ENCODE results near the gene HOXC9.

DNA sequence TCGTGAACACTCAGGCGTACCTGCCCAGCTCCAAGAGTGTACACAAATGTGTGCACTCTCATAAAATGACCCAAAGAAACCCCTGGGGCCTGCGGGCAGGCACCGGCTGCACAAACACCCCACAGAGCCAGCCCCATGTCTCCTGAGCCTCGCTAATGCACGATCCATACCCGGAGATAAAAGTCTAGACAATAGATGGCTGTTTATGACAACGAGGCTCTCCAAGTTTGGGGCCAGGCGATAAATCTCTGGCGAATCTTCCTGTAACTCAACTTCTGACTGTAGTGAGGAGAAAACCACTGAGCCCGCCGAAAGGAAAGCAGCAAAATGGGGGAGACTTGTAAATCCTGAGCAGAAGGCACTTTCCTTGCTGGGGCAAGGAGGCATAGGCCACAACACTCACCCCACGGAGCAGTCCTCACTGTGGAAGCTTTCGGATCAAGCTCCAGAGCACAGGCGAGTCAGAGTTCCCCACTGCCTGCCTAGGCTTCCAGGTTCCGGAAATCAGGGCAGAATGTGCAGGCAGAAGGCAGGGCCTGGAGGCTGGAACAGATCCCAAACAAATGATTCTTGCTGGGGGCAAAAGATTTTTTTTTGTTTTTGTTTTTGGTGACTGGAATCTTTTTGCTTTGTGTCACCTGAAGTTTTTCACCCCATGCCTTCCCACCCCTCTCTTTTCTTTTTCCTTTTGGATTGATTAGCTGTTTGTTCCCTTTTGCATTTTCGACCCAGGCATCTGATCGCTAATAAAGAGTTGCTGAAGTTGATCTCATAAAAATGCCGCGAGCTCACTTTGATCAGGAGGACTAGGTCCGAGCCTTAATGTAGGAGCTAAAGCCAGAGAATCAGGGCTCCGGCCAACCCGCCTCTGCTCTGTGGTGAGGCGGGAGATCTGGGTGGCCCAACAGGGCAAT lies 31.5 kb upstream of the HOXC9 start:
- TF ChIP-seq, protein P1, sequence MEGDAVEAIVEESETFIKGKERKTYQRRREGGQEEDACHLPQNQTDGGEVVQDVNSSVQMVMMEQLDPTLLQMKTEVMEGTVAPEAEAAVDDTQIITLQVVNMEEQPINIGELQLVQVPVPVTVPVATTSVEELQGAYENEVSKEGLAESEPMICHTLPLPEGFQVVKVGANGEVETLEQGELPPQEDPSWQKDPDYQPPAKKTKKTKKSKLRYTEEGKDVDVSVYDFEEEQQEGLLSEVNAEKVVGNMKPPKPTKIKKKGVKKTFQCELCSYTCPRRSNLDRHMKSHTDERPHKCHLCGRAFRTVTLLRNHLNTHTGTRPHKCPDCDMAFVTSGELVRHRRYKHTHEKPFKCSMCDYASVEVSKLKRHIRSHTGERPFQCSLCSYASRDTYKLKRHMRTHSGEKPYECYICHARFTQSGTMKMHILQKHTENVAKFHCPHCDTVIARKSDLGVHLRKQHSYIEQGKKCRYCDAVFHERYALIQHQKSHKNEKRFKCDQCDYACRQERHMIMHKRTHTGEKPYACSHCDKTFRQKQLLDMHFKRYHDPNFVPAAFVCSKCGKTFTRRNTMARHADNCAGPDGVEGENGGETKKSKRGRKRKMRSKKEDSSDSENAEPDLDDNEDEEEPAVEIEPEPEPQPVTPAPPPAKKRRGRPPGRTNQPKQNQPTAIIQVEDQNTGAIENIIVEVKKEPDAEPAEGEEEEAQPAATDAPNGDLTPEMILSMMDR (IDR thresholded peaks at IDR 0.05; ENCODE audit: low read depth, low read length, missing input control) = no peak
- TF ChIP-seq SP1 (IDR thresholded peaks at IDR 0.05) = no peak
- TF ChIP-seq RAD21 (IDR thresholded peaks at IDR 0.05) = no peak
- TF ChIP-seq, protein P2, sequence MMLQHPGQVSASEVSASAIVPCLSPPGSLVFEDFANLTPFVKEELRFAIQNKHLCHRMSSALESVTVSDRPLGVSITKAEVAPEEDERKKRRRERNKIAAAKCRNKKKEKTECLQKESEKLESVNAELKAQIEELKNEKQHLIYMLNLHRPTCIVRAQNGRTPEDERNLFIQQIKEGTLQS (IDR thresholded peaks at IDR 0.05) = no peak
- no peak for TF ChIP-seq EGR1 (IDR thresholded peaks at IDR 0.05; ENCODE audit: low read depth in 2 of 2)
- TF ChIP-seq, protein P3, sequence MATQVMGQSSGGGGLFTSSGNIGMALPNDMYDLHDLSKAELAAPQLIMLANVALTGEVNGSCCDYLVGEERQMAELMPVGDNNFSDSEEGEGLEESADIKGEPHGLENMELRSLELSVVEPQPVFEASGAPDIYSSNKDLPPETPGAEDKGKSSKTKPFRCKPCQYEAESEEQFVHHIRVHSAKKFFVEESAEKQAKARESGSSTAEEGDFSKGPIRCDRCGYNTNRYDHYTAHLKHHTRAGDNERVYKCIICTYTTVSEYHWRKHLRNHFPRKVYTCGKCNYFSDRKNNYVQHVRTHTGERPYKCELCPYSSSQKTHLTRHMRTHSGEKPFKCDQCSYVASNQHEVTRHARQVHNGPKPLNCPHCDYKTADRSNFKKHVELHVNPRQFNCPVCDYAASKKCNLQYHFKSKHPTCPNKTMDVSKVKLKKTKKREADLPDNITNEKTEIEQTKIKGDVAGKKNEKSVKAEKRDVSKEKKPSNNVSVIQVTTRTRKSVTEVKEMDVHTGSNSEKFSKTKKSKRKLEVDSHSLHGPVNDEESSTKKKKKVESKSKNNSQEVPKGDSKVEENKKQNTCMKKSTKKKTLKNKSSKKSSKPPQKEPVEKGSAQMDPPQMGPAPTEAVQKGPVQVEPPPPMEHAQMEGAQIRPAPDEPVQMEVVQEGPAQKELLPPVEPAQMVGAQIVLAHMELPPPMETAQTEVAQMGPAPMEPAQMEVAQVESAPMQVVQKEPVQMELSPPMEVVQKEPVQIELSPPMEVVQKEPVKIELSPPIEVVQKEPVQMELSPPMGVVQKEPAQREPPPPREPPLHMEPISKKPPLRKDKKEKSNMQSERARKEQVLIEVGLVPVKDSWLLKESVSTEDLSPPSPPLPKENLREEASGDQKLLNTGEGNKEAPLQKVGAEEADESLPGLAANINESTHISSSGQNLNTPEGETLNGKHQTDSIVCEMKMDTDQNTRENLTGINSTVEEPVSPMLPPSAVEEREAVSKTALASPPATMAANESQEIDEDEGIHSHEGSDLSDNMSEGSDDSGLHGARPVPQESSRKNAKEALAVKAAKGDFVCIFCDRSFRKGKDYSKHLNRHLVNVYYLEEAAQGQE (IDR thresholded peaks at IDR 0.05) = no peak
- TF ChIP-seq FOXA1 (IDR thresholded peaks at IDR 0.05) = no peak
- TF ChIP-seq, protein P4, sequence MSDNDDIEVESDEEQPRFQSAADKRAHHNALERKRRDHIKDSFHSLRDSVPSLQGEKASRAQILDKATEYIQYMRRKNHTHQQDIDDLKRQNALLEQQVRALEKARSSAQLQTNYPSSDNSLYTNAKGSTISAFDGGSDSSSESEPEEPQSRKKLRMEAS (IDR thresholded peaks at IDR 0.05) = no peak
- TF ChIP-seq TAF1 (conservative IDR thresholded peaks at IDR 0.05) = no peak

All from liver (tissue), 3 donors.